OCI-LY3 (cell line): ENCODE results near the gene NR2F1.

Experiments used
- EZH2phosphoT487 ChIP-seq: fragments of 200-600 bp; shearing (Covaris generic); IDR thresholded peaks from 2 replicates; pipeline ENCODE4 v1.6.1; 2018; ENCODE audit warnings: antibody characterized with exemption, mixed run types, low read depth
- TF ChIP-seq, protein P1 (sequence below): fragments of 200-600, 300-600 bp; sonication (generic); IDR thresholded peaks from 2 replicates; pipeline ENCODE4 v1.5.1; 2014; ENCODE audit warnings: antibody characterized with exemption, low read length, low read depth

DNA sequence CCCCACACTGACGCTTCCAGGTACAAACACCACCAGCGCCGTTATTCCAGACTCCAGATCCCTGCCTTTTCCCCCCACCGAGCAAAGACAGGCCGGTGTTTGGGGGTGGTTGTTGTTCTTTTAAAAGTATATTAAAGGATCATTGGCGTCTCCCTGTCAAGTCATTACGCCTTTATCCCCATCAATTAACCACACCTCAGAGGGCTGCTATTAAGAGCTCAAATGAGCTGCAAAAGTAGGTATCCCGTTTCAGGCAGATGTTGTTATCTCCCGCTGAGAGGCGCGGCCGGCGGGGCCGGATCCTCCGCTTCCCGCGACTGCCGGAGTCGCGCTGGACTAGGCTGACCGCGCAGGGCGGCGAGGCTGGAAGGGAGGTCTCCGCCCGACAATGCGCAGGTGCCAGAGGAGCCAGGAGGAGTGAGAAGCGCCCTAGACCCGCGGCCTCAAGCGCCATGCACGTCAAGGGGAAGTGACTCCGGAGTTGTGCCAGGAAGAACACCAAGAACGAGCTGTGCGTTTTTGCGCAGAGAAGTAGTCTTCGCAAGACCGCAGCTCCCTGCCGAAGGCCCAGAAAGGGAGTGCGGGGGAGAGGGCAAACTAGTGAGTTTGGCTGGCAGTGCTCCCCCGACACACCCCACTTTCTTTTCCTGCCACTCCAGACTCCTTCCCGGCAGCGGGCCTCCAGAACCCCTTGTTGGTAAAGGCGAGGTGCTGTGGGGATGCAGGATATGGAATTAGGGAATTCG is 10.2 kb upstream of the NR2F1 start:
- TF ChIP-seq, protein P1, sequence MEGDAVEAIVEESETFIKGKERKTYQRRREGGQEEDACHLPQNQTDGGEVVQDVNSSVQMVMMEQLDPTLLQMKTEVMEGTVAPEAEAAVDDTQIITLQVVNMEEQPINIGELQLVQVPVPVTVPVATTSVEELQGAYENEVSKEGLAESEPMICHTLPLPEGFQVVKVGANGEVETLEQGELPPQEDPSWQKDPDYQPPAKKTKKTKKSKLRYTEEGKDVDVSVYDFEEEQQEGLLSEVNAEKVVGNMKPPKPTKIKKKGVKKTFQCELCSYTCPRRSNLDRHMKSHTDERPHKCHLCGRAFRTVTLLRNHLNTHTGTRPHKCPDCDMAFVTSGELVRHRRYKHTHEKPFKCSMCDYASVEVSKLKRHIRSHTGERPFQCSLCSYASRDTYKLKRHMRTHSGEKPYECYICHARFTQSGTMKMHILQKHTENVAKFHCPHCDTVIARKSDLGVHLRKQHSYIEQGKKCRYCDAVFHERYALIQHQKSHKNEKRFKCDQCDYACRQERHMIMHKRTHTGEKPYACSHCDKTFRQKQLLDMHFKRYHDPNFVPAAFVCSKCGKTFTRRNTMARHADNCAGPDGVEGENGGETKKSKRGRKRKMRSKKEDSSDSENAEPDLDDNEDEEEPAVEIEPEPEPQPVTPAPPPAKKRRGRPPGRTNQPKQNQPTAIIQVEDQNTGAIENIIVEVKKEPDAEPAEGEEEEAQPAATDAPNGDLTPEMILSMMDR = no peak
- no peak for TF ChIP-seq EZH2phosphoT487
